WI38 (cell line): ENCODE measurements around the gene CREB5.

Experiments
- H3K4me3 ChIP-seq: 2 replicates; pipeline ENCODE4 v1.5.1; 2011; ENCODE audit warnings: low read depth, mild to moderate bottlenecking, control low read depth, low read length
- TF ChIP-seq, protein P1 (sequence below): IDR thresholded peaks from 2 replicates; pipeline ENCODE4 v1.5.1; 2012; ENCODE audit warnings: low read depth, mild to moderate bottlenecking, control low read depth, low read length

Gene CREB5

DNA sequence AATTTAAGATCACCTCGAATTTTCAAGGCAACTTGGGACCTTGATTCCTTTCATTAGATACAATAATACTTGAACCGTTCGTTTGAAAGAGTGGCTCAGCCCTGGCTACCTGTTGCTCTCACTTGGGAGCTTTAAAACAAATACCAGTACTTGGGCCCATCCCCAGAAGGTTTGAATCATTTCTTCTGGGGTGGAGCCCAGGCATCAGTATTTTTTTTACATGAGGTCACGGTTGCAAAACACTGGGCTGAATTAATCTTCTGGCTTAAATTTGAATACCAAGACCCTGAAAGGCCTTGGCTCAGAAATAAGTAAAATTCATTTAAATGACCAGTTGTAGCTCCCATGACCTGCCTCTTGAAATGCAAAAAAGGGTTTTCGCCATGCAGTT, 214.9 kb downstream of the CREB5 start:
- TF ChIP-seq, protein P1, sequence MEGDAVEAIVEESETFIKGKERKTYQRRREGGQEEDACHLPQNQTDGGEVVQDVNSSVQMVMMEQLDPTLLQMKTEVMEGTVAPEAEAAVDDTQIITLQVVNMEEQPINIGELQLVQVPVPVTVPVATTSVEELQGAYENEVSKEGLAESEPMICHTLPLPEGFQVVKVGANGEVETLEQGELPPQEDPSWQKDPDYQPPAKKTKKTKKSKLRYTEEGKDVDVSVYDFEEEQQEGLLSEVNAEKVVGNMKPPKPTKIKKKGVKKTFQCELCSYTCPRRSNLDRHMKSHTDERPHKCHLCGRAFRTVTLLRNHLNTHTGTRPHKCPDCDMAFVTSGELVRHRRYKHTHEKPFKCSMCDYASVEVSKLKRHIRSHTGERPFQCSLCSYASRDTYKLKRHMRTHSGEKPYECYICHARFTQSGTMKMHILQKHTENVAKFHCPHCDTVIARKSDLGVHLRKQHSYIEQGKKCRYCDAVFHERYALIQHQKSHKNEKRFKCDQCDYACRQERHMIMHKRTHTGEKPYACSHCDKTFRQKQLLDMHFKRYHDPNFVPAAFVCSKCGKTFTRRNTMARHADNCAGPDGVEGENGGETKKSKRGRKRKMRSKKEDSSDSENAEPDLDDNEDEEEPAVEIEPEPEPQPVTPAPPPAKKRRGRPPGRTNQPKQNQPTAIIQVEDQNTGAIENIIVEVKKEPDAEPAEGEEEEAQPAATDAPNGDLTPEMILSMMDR = no peak
- no peak overlapping the region for H3K4me3 ChIP-seq

DNA sequence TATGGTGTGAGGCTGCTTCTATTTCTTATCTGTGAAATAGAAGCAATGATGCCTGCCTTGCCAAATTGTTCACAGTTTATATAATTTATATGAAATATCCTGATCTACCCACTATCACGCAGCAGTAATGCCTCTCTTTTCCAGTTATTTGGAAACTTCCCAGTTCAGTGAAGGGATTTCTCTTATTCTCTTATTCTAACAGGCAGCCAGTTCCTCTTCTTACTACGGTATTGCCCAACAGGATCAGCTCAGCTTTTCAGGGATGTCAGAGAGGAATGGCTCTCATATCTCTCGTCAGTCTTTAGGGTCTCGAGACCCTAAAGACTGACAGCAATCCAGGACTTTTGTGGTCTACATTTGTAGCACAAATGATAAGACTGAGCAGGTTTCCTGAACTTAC, 215.6 kb downstream of the CREB5 start:
- H3K4me3 ChIP-seq = no peak overlapping the region
- TF ChIP-seq, protein P1 = no peak

DNA sequence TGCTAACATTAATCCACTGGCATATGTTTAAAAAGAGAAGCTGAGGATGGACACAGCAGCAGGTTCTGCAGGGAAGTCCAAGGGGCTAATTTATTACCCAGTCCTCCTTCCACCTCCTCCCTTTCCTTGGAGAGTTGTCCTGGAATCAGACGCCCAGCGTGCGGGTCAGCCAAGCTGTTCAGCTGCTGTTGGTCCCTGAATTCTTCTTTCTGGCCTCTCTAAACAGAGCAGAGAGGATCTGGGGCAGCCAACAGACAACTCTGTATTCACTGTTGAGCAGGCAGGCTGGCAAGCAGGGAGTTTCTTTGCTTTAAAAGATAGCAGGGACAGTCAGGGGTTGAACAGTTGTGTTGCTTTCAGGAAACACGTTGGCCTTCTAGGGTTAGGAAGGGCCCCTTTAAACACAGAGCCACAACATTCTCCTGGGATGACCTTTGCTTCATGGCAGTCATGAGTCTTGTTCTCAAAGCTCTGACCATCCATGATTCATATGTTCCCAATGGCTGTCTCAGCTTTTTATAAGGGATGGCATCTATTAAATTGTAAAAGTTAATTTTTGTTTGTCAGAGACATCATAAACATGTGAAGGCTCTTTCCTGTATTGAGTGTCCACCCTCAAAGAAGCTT, 217.0 kb downstream of the CREB5 start:
- TF ChIP-seq, protein P1 = no peak

DNA sequence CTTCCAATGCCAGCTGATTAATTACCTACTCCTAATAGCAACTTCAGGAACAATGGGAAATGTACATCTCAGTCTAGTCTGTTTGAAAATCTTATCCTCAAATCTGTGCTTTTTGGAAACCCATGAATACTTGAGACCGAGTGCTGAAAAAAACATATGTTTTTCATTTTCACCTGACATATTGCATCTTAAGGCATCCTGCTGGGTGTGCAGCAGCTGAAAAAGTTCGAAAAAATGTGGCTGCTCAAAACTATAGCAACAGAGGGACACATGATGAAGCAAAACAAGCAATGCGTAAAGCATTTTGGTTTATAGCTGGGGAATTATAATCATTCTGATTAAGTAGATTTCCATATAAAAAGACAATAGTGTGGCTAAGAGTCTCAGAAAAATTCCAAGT, 218.0 kb downstream of the CREB5 start:
- no peak overlapping the region for H3K4me3 ChIP-seq
- TF ChIP-seq, protein P1 = no peak

More for the DNA sequence above, 217.0 kb downstream of the CREB5 start:
- H3K4me3 ChIP-seq = no peak overlapping the region

DNA sequence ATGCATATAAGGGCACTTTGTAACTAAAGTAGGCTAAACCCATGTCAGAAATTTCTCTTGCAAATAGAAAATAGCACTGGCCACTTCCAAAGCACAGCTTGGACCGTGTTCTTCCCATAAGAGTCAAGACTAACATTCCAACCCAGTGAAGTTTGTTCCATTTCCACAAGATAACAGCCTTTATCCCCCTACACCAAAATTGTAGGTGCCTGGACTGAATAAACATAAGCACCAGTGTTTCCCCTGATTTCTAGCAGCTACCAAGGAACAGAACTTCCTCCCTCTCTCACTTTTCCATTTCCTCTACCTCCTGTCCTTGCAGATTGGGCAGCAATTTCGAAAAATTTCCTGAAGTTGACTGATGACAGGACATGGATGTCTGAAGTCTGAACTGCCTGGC, 219.7 kb downstream of the CREB5 start:
- H3K4me3 ChIP-seq = no peak overlapping the region
- TF ChIP-seq, protein P1 = no peak

DNA sequence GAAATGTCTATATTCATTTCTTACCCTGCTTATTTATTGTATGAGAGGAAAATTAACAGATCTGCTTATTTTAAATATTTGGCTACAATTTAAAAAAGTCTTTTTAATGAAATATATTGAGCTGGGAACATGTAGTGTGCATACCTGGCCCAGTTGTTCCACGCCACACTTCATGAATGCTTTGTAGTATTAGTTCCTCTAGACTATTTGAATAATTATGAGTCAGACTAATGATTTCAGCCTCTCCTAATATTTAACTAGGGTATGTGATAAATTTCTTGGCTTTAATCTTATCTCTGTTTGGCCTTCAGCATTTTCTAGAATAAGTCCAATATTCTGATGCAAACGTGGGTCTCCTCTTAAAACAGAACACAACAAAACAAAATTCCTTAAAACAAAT, 226.6 kb downstream of the CREB5 start:
- TF ChIP-seq, protein P1 = no peak
- no peak overlapping the region for H3K4me3 ChIP-seq

DNA sequence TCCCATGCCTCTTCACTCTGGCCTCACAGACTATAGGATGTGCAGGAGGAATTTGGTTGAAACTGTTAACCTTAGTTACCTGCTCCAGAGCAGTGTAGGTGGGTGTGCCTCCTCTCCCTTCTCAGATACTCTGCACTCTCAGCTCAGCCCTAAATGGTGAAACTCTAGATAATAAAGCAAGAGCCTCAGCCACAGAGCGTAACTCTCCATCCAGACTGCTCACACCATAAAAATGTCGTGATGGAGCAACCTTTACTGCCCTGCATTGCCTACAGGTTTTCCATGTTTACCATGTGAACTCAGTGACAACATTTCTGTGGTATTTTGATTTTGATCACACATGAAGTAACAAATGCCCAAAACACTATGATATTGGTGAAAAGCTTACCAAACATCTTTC, 227.7 kb downstream of the CREB5 start:
- TF ChIP-seq, protein P1 = no peak
- no peak overlapping the region for H3K4me3 ChIP-seq
